Measurements from ENCODE around the gene SH3RF2. TPM values are rescaled to one million over a fixed set of nuclear protein-coding genes. Genes with fewer than 3 reads are reported as not detected.

Gene SH3RF2
- total RNA-seq, 3 donors from 2014 or later = 6.6 to 9.5 (median 9.4) TPM

- H3K4me1 ChIP-seq = no peaks in the 10 kb centered on the region
- H3K9me3 ChIP-seq = no peaks in the 10 kb centered on the region
- no peak overlapping the region for H3K4me3 ChIP-seq
- H3K36me3 ChIP-seq = no peaks in the 10 kb centered on the region
- no peak overlapping the region for H3K27ac ChIP-seq
- TF ChIP-seq POLR2A (IDR thresholded peaks at IDR 0.05) = no peak
- TF ChIP-seq CTCF (IDR thresholded peaks at IDR 0.05) = no peak
- no peak for TF ChIP-seq POLR2AphosphoS5 (IDR thresholded peaks at IDR 0.05)
- intact Hi-C loops (cut with DNase I; ENCODE audit: low total_unique reads) = no loop called here
- H3K27me3 ChIP-seq = no peaks in the 10 kb centered on the region
- no peak for DNase-seq (ENCODE audit: low spot score in 2 of 2)
Observed at GRCh38 chr5:146070746-146071145, 134.4 kb downstream of the SH3RF2 start.

- TF ChIP-seq POLR2AphosphoS5 (IDR thresholded peaks at IDR 0.05) = no peak
- TF ChIP-seq CTCF (IDR thresholded peaks at IDR 0.05) = no peak
- no peak for TF ChIP-seq POLR2A (IDR thresholded peaks at IDR 0.05)
- Histone ChIP-seq H3K9me3 (no peaks in the 10 kb centered on the region), H3K4me3 (no peak overlapping the region), H3K27me3 (no peaks in the 10 kb centered on the region), H3K36me3 (no peaks in the 10 kb centered on the region), H3K27ac (no peak overlapping the region), H3K4me1 (no peaks in the 10 kb centered on the region)
- intact Hi-C loops (cut with DNase I; ENCODE audit: low total_unique reads) = no loop called here
- DNase-seq (ENCODE audit: low spot score in 2 of 2) = no peak
Observed at GRCh38 chr5:146071171-146071570, 134.8 kb downstream of the SH3RF2 start.

GRCh38 chr5:146072595-146072994 is 136.2 kb downstream of the SH3RF2 start:
- intact Hi-C loops (cut with DNase I; ENCODE audit: low total_unique reads) = no loop called here
- no peak for TF ChIP-seq CTCF (IDR thresholded peaks at IDR 0.05)
- TF ChIP-seq POLR2A (IDR thresholded peaks at IDR 0.05) = no peak
- no peak for TF ChIP-seq POLR2AphosphoS5 (IDR thresholded peaks at IDR 0.05)

GRCh38 chr5:146073239-146073900 is 137.0 kb downstream of the SH3RF2 start:
- DNase-seq (ENCODE audit: low spot score in 2 of 2) = no peak
- Histone ChIP-seq H3K27me3 (no peaks in the 10 kb centered on the region), H3K27ac (no peak overlapping the region), H3K9me3 (no peaks in the 10 kb centered on the region), H3K4me3 (no peak overlapping the region), H3K36me3 (no peaks in the 10 kb centered on the region), H3K4me1 (no peaks in the 10 kb centered on the region)
- no peak for TF ChIP-seq POLR2AphosphoS5 (IDR thresholded peaks at IDR 0.05)
- no peak for TF ChIP-seq CTCF (IDR thresholded peaks at IDR 0.05)
- TF ChIP-seq POLR2A (IDR thresholded peaks at IDR 0.05) = no peak
- intact Hi-C loops (cut with DNase I; ENCODE audit: low total_unique reads) = no loop called here

More at GRCh38 chr5:146072595-146072994, 136.2 kb downstream of the SH3RF2 start:
- Histone ChIP-seq H3K4me1 (no peaks in the 10 kb centered on the region), H3K27me3 (no peaks in the 10 kb centered on the region), H3K9me3 (no peaks in the 10 kb centered on the region), H3K27ac (no peak overlapping the region), H3K36me3 (no peaks in the 10 kb centered on the region), H3K4me3 (no peak overlapping the region)
- no peak for DNase-seq (ENCODE audit: low spot score in 2 of 2)

- no peaks in the 10 kb centered on the region for H3K4me1 ChIP-seq
- H3K27ac ChIP-seq = no peak overlapping the region
- H3K27me3 ChIP-seq = no peaks in the 10 kb centered on the region
- H3K4me3 ChIP-seq = no peak overlapping the region
- no peaks in the 10 kb centered on the region for H3K9me3 ChIP-seq
- no peaks in the 10 kb centered on the region for H3K36me3 ChIP-seq
- DNase-seq (ENCODE audit: low spot score in 2 of 2) = no peak
- intact Hi-C loops (cut with DNase I; ENCODE audit: low total_unique reads) = no loop called here
- no peak for TF ChIP-seq CTCF (IDR thresholded peaks at IDR 0.05)
- no peak for TF ChIP-seq POLR2AphosphoS5 (IDR thresholded peaks at IDR 0.05)
- no peak for TF ChIP-seq POLR2A (IDR thresholded peaks at IDR 0.05)
Observed at GRCh38 chr5:146076028-146076427, 139.7 kb downstream of the SH3RF2 start.
